NCI-H146 treated with DMSO at 0.1 percent for 48 hours (cell line): ENCODE results near the gene RALGPS1.

ENCODE experiments used
- DNase-seq: peaks from one replicate; lab custom pipeline; 2025; ENCODE audit not compliant: unreplicated experiment; lab: John Stamatoyannopoulos, UW

Gene RALGPS1

GRCh38 chr9:126914458-126915280 lies at the start of gene RALGPS1:
Gene RALGPS1 (plus strand): TSS chr9:126914782. CDS start chr9:126962290, 47,508 bp downstream.
- peak; percentile 84 for DNase-seq

- DNase-seq = no peak
Observed at GRCh38 chr9:126869368-126869767, 45.2 kb upstream of the RALGPS1 start.

GRCh38 chr9:126872516-126872915 lies 42.1 kb upstream of the RALGPS1 start:
- no peak for DNase-seq

GRCh38 chr9:126874546-126875314 lies 39.9 kb upstream of the RALGPS1 start:
- DNase-seq = no peak

- DNase-seq = no peak
Observed at GRCh38 chr9:126875756-126876510, 38.6 kb upstream of the RALGPS1 start.

- no peak for DNase-seq
Observed at GRCh38 chr9:126876531-126876930, 38.1 kb upstream of the RALGPS1 start.

GRCh38 chr9:126877418-126877817 lies 37.2 kb upstream of the RALGPS1 start:
- DNase-seq = no peak

- no peak for DNase-seq
Observed at GRCh38 chr9:126879288-126879687, 35.3 kb upstream of the RALGPS1 start.

GRCh38 chr9:126880226-126880946 lies 34.2 kb upstream of the RALGPS1 start:
- no peak for DNase-seq

- no peak for DNase-seq
Observed at GRCh38 chr9:126880947-126881332, 33.6 kb upstream of the RALGPS1 start.

GRCh38 chr9:126882746-126883145 lies 31.8 kb upstream of the RALGPS1 start:
- DNase-seq = no peak

- DNase-seq = no peak
Observed at GRCh38 chr9:126883636-126884035, 30.9 kb upstream of the RALGPS1 start.

- DNase-seq = no peak
Observed at GRCh38 chr9:126885131-126885641, 29.4 kb upstream of the RALGPS1 start.

GRCh38 chr9:126886034-126886822 lies 28.4 kb upstream of the RALGPS1 start:
- DNase-seq = no peak

- DNase-seq = no peak
Observed at GRCh38 chr9:126886897-126887296, 27.7 kb upstream of the RALGPS1 start.

GRCh38 chr9:126891676-126892075 lies 22.9 kb upstream of the RALGPS1 start:
- DNase-seq = no peak

GRCh38 chr9:126893079-126893478 lies 21.5 kb upstream of the RALGPS1 start:
- no peak for DNase-seq

GRCh38 chr9:126894052-126894603 lies 20.5 kb upstream of the RALGPS1 start:
- DNase-seq = no peak

GRCh38 chr9:126902210-126902609 lies 12.4 kb upstream of the RALGPS1 start:
- DNase-seq = no peak

GRCh38 chr9:126904586-126904985 lies 10.0 kb upstream of the RALGPS1 start:
- no peak for DNase-seq
